GM23338 (cell line): ENCODE results near the gene RTL10.

Source experiments
- CREB1 ChIP-seq: fragments of 250-450 bp; sonication (Bioruptor Pico); IDR thresholded peaks from 2 replicates; pipeline ENCODE4 v1.5.0; 2020; ENCODE audit warnings: low read depth, mild to moderate bottlenecking, moderate library complexity
- EZH2 ChIP-seq: fragments of 200-600 bp; sonication (generic); IDR thresholded peaks from one replicate; pipeline ENCODE4 v1.8.0; 2017; ENCODE audit warnings: antibody characterized with exemption, mild to moderate bottlenecking, low read depth; ENCODE audit not compliant: unreplicated experiment
- EZH2phosphoT487 ChIP-seq: fragments of 200-600 bp; sonication (generic); IDR thresholded peaks from one replicate; pipeline ENCODE4 v1.8.1; 2018; ENCODE audit warnings: antibody characterized with exemption; ENCODE audit not compliant: unreplicated experiment
- JUNB ChIP-seq: IDR thresholded peaks from one replicate; pipeline ENCODE4 v1.6.1; 2016; ENCODE audit warnings: antibody characterized with exemption; ENCODE audit not compliant: unreplicated experiment
- POLR2AphosphoS5 ChIP-seq: IDR thresholded peaks from 2 replicates; pipeline ENCODE4 v1.6.1; 2016; ENCODE audit warnings: antibody characterized with exemption, low read depth
- ZNF331 ChIP-seq: fragments of 250-450 bp; sonication (Bioruptor Pico); IDR thresholded peaks from 2 replicates; pipeline ENCODE4 v1.5.0; 2020; ENCODE audit warnings: low read depth, mild to moderate bottlenecking, moderate library complexity
- TF ChIP-seq, protein P1 (sequence below), 2 experiments: fragments of 200-600 bp in 1 of 2; sonication (generic) in 1 of 2; conservative IDR thresholded peaks; 2 replicates each; pipeline versions ENCODE4 v1.5.1 to v1.6.1; 2016 to 2017; ENCODE audit warnings: antibody characterized with exemption in 2 of 2, low read depth in 2 of 2, mild to moderate bottlenecking in 2 of 2, moderate library complexity in 1 of 2
- TF ChIP-seq, protein P2 (sequence below): IDR thresholded peaks from 2 replicates; pipeline ENCODE4 v1.6.1; 2016; ENCODE audit warnings: antibody characterized with exemption
- TF ChIP-seq, protein P3 (sequence below): IDR thresholded peaks from one replicate; pipeline ENCODE4 v1.6.1; 2018; ENCODE audit warnings: antibody characterized with exemption; ENCODE audit not compliant: unreplicated experiment

GRCh38 chr22:19849835-19850762 is 4.6 kb downstream of the RTL10 start:
- TF ChIP-seq, protein P1, sequence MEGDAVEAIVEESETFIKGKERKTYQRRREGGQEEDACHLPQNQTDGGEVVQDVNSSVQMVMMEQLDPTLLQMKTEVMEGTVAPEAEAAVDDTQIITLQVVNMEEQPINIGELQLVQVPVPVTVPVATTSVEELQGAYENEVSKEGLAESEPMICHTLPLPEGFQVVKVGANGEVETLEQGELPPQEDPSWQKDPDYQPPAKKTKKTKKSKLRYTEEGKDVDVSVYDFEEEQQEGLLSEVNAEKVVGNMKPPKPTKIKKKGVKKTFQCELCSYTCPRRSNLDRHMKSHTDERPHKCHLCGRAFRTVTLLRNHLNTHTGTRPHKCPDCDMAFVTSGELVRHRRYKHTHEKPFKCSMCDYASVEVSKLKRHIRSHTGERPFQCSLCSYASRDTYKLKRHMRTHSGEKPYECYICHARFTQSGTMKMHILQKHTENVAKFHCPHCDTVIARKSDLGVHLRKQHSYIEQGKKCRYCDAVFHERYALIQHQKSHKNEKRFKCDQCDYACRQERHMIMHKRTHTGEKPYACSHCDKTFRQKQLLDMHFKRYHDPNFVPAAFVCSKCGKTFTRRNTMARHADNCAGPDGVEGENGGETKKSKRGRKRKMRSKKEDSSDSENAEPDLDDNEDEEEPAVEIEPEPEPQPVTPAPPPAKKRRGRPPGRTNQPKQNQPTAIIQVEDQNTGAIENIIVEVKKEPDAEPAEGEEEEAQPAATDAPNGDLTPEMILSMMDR (conservative IDR thresholded peaks at IDR 0.05; ENCODE audit: low read depth in 2 of 2), result no peak
- TF ChIP-seq, protein P2, sequence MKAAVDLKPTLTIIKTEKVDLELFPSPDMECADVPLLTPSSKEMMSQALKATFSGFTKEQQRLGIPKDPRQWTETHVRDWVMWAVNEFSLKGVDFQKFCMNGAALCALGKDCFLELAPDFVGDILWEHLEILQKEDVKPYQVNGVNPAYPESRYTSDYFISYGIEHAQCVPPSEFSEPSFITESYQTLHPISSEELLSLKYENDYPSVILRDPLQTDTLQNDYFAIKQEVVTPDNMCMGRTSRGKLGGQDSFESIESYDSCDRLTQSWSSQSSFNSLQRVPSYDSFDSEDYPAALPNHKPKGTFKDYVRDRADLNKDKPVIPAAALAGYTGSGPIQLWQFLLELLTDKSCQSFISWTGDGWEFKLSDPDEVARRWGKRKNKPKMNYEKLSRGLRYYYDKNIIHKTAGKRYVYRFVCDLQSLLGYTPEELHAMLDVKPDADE, result no peak
- TF ChIP-seq, protein P3, sequence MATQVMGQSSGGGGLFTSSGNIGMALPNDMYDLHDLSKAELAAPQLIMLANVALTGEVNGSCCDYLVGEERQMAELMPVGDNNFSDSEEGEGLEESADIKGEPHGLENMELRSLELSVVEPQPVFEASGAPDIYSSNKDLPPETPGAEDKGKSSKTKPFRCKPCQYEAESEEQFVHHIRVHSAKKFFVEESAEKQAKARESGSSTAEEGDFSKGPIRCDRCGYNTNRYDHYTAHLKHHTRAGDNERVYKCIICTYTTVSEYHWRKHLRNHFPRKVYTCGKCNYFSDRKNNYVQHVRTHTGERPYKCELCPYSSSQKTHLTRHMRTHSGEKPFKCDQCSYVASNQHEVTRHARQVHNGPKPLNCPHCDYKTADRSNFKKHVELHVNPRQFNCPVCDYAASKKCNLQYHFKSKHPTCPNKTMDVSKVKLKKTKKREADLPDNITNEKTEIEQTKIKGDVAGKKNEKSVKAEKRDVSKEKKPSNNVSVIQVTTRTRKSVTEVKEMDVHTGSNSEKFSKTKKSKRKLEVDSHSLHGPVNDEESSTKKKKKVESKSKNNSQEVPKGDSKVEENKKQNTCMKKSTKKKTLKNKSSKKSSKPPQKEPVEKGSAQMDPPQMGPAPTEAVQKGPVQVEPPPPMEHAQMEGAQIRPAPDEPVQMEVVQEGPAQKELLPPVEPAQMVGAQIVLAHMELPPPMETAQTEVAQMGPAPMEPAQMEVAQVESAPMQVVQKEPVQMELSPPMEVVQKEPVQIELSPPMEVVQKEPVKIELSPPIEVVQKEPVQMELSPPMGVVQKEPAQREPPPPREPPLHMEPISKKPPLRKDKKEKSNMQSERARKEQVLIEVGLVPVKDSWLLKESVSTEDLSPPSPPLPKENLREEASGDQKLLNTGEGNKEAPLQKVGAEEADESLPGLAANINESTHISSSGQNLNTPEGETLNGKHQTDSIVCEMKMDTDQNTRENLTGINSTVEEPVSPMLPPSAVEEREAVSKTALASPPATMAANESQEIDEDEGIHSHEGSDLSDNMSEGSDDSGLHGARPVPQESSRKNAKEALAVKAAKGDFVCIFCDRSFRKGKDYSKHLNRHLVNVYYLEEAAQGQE, result no peak
- no peak for TF ChIP-seq POLR2AphosphoS5
- no peak for TF ChIP-seq ZNF331 (CRISPR knock-in tag)
- TF ChIP-seq EZH2, result no peak
- TF ChIP-seq EZH2phosphoT487, result no peak
- no peak for TF ChIP-seq CREB1 (CRISPR knock-in tag)
- no peak for TF ChIP-seq JUNB
